GM11168 (cell line): ENCODE measurements around the gene SYNE1.

Experiments
- in situ Hi-C: fragments of 300-500 bp; cut with MboI; formaldehyde crosslinking; loops from one replicate; pipeline ENCODE4 v1.12.0; 2022; ENCODE audit warnings: low sequenced_read_pairs; ENCODE audit not compliant: unreplicated experiment

The SYNE1 gene

GRCh38 chr6:152261179-152261578 lies 376.0 kb downstream of the SYNE1 start:
- in situ Hi-C loops: loop anchor here (25.0 kb wide), 1 partner anchor 499 kb away; no protein-coding TSS in a partner anchor

- in situ Hi-C loops: loop anchor here (25.0 kb wide), 1 partner anchor 497 kb away; no protein-coding TSS in a partner anchor
Measured at GRCh38 chr6:152259234-152259633, 377.9 kb downstream of the SYNE1 start.

- in situ Hi-C loops: loop anchor here (25.0 kb wide), 1 partner anchor 495 kb away; no protein-coding TSS in a partner anchor
Measured at GRCh38 chr6:152257581-152257980, 379.6 kb downstream of the SYNE1 start.

- in situ Hi-C loops: loop anchor here (25.0 kb wide), 1 partner anchor 488 kb away; no protein-coding TSS in a partner anchor
Measured at GRCh38 chr6:152250127-152250526, 387.0 kb downstream of the SYNE1 start.

GRCh38 chr6:152248980-152249379 lies 388.2 kb downstream of the SYNE1 start:
- in situ Hi-C loops: no loop called here

- in situ Hi-C loops: no loop called here
Measured at GRCh38 chr6:152246554-152247337, 390.4 kb downstream of the SYNE1 start.

GRCh38 chr6:152244998-152245630 lies 392.0 kb downstream of the SYNE1 start:
- in situ Hi-C loops: no loop called here

- in situ Hi-C loops: no loop called here
Measured at GRCh38 chr6:152241013-152241766, 396.0 kb downstream of the SYNE1 start.

- in situ Hi-C loops: no loop called here
Measured at GRCh38 chr6:152240436-152240835, 396.7 kb downstream of the SYNE1 start.

- in situ Hi-C loops: no loop called here
Measured at GRCh38 chr6:152236370-152237097, 400.6 kb downstream of the SYNE1 start.

- in situ Hi-C loops: no loop called here
Measured at GRCh38 chr6:152233547-152234320, 403.4 kb downstream of the SYNE1 start.

GRCh38 chr6:152232501-152233151 lies 404.5 kb downstream of the SYNE1 start:
- in situ Hi-C loops: no loop called here

- in situ Hi-C loops: no loop called here
Measured at GRCh38 chr6:152229330-152229729, 407.8 kb downstream of the SYNE1 start.

GRCh38 chr6:152226119-152226518 lies 411.0 kb downstream of the SYNE1 start:
- in situ Hi-C loops: no loop called here

- in situ Hi-C loops: no loop called here
Measured at GRCh38 chr6:152225241-152225934, 411.8 kb downstream of the SYNE1 start.

- in situ Hi-C loops: no loop called here
Measured at GRCh38 chr6:152223636-152224035, 413.5 kb downstream of the SYNE1 start.

- in situ Hi-C loops: no loop called here
Measured at GRCh38 chr6:152221806-152222628, 415.1 kb downstream of the SYNE1 start.
